Fibroblast of lung (primary cell): ENCODE measurements around the gene CFAP45.

Source experiments
- CTCF ChIP-seq, 2 donors: IDR thresholded peaks in 1 of 2; conservative IDR thresholded peaks in 1 of 2; 1 replicate in 1 of 2; 2 replicates in 1 of 2; pipeline ENCODE4 v1.5.1; 2011 to 2012; ENCODE audit warnings: low read length in 2 of 2, control low read depth in 1 of 2, inconsistent platforms in 1 of 2, low read depth in 1 of 2, mild to moderate bottlenecking in 1 of 2
- EZH2 ChIP-seq: IDR thresholded peaks from 2 replicates; pipeline ENCODE4 v1.5.1; 2012; ENCODE audit warnings: low read length, control low read depth, mild to moderate bottlenecking; ENCODE audit errors: missing control alignments

GRCh38 chr1:159849626-159850366 is 50.2 kb downstream of the CFAP45 start:
- no peak for TF ChIP-seq CTCF (conservative IDR thresholded peaks at IDR 0.05 in 1 of 2, IDR thresholded peaks at IDR 0.05 in 1 of 2; ENCODE audit: low read depth in 1 of 2, low read length in 2 of 2)
- no peak for TF ChIP-seq EZH2
